GM21737 (cell line): Measurements from ENCODE around the gene HYCC1.
"Not testable (repeated sequence)": the region's sequence is repeated elsewhere in the genome, so short reads cannot be mapped to it uniquely, and the experiment has no call there.

Source experiments
- ATAC-seq: cut with Tn5 transposase; IDR thresholded peaks from one replicate; pipeline ENCODE4 v1.9.1; 2021; ENCODE audit warnings: mild to moderate bottlenecking, moderate library complexity; ENCODE audit not compliant: unreplicated experiment

The HYCC1 gene

DNA sequence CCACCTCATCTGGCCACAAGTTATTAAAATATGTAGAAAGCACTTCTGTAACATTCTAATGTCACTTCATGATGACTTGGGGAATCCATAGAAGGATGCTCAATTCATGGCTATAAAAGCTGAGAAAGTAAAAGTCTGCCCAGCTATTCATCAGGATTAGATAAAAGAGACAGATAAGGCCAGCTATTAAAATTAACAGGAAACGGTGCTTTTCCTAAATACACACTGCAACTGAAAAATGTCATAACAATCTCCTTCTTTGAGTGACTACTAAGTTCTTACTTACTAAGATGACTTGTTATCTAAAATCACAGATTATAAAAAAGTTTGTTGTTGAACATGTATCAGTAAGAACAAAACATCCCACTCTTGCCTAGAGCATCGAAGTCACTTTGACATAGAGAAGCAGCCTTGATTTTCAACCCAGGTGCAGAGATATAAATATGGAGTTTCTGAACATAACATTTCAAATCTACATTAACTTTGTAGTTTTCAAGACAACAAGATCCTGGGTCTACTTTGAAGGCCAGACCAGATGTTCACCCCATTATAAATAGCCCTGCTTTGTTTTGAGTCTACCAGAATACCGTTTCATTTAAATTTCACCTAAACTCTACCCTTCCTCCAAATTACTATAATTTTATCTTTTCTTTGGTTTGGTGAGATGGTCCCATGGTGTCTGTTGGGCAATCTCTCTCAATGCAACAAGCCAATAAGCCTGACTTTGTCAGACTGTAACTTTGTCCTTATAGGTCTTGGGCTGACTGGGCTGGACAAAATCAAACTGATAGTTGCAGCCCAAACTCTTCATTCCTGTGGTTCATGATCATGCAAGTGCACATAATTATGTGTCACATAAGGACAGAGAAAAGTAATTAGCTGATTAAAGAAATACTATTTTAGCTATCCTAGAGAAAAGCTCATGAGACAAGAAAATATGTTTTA, 24.0 kb downstream of the HYCC1 start:
- no peak for ATAC-seq

DNA sequence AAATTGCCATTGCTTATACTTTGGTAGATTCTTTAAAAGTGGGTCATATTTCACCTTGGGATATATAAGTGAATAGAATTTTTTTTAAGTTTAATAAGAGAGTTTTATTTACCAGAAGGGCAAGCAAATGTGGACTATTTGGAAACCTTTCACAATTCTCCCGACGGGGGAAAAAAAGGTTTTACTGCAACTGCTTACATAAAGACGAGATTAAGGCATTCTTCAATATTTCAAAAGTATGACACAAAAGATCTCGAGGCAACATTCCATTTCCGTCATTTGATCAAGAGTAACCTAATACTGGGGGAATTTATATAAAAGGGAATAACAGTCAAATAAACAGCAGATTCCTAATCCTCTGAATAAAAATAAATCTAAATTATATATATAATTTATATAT, 28.5 kb downstream of the HYCC1 start:
- no peak for ATAC-seq

DNA sequence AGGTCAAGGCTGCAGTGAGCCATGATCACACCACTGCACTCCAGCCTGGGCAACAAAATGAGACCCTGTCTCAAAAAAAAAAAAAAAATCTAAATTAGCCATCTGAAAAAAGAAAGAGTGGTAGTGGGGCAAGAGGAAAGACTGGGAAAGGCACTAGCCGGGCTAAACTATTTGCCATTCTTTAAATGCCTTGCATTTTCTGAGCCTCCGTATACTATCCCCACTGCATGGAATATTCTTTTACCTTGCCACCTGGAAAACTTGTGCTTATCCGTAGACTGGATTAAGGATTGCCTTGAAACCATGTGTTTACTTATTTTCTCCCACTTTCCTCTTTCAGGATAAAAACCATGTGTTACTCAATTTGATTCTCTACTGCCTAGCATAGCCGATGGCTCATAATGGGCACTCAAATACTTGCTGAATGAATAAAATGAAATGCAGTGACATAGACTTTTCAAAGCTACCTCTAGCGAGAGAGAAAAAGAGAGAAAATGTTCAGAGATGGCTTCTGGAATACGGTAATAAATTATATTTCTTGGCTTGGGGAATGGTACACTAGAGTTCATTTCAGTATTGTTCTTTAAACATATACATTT, 30.6 kb downstream of the HYCC1 start:
- ATAC-seq, result no peak

DNA sequence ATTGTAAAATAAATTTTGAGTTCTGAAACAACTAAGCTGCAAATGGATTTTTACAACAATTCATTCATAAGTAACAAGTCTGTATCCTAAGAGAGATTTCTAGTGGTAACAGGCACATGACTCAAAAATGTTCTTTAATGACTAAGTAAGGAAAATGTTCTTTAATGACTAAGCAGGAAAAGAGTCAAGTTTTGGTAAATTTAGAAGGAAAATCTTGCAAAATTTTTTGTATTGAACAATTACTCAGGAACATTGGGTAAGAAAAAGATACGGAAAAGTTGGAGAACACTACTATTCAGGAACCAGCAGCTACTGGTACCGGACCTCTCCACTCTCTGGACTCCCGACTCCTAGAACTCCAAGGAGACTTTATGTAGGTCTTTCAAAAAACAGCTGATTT, 33.5 kb downstream of the HYCC1 start:
- no peak for ATAC-seq

DNA sequence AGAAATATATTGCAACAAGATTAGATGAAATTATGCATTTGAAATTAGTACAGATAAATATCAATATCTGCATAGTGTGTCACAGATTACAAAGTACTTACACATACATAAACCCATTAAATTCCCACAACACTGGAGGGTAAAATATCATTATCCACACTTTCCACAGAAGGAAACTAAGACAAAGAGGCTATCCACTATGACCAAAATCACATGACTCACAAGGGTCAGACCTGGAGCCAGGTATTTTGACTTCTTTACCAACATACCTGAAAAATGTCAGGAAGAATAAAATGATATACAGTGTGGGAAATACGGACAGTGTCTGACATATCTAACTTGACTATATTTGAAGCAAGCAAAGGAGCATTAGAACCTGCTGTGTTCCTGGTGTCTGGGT, 34.1 kb downstream of the HYCC1 start:
- ATAC-seq, result no peak

DNA sequence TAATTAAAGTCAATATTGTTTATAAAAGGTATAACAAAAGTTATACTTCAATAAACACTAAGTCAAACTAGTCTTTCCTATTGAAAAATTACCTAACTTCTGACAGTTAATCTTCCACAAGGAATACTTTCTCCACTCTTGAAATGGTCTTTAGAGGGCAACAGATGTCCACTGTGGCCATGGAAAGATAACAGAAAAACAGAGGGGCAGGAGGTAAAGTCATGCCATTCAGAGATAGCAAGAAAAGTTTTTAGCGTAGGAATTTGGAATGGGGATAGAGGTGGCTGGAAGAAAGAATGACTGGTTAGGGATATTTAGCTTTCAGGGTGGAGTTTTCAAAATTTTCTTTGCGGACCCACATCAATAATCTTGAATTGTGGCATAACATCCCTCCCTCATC, 34.7 kb downstream of the HYCC1 start:
- ATAC-seq, result no peak

DNA sequence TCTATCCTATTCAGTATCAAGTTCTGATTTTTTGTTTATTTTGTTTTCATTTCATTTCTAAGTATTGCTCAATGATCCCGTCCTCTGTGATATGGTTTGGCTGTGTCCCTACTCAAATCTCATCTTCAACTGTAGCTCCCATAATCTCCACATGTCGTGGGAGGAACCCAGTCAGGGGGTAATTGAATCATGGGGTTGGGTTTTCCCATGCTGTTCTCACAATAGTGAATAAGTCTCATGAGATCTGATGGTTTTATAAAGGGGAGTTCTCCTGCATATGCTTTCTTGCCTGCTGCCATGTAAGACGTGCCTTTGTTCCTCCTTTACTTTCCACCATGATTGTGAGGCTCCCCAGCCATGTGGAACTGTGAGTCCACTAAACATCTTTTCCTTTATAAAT, 39.3 kb downstream of the HYCC1 start:
- ATAC-seq, result not testable (repeated sequence)

DNA sequence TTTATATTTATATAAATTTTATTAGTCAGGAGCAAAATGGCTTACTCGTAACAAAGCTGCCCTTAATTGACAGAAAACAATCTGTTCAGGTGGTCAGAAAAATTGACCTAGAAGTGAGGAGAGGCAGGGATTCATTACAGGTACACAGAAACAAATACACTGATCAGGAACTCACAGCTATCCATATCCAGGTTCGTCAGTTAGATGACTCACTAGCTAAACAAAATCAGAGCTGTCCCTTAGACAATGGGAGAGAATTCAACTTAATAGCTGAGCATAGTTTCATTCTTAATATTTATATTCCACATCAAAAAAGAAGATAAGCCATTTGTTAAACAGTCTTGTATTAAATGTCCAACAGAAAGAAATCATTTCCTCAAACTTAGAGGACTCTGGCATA, 41.7 kb downstream of the HYCC1 start:
- no peak for ATAC-seq

DNA sequence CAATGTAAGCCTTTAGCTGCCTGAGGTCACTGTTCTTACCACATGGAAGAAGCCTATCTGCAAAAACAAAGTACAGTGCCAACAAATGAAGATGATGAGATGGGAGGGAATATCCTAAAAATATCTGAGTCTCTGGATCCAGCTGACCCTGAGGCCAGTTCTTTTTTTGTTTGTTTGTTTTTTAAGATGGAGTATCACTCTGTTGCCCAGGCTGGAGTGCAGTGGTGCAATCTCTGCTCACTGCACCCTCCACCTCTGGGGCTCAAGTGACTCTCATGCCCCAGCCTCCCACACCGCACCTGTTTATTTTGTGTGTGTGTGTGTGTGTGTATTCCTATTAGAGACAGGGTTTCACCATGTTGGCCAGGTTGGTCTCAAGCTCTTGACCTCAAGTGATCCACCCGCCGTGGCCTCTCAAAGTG, 44.9 kb downstream of the HYCC1 start:
- ATAC-seq, result no peak
